KG1 (cell line): ENCODE results near the gene TRAPPC11.
"Not testable (repeated sequence)": the region's sequence is repeated elsewhere in the genome, so short reads cannot be mapped to it uniquely, and the experiment has no call there.

ENCODE experiments used
- DNase-seq: peaks from one replicate; lab custom pipeline; 2025; lab: John Stamatoyannopoulos, UW

Gene TRAPPC11

GRCh38 chr4:183721207-183722081 is 62.4 kb downstream of the TRAPPC11 start:
- DNase-seq: no peak

DNA sequence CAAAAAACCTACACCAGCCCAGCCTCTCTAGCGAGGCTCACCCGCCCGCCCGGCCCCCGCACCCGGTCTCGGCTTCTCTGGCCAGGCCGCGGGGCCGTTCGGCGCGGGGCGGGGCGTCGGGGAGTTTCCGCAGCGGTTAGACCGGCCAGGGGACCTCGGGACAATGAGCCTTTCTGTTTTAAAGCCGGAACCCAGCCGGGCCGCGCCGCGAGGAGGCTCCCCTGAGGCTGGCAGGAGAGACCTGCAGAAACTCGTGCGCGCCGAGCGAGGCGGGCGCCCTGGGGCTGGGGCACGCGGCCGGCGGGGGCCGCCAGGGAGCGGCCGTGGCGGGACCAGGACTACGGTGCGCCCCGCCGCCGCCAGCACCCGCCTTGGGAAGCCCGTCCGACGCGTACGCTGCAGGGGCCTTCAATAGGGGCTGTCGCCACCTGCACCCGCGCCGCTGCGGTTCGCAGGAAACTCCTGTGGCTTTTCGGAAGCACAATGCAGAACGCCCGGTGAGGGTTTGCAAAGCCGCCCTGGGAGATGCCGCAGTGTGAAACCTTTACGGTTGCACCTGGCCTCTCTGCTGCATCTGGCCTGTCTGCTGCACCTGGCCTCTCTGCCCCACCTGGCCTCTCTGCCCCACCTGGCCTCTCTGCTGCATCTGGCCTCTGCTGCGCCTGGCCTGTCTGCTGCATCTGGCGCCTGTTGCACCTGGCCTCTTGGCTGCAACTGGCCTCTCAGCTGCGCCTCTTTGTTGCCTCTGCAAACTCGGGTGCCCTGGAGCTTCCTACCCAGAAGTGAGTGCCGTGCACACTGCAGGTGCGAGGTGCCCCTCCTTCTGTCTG is 63.9 kb downstream of the TRAPPC11 start:
- DNase-seq: no peak

DNA sequence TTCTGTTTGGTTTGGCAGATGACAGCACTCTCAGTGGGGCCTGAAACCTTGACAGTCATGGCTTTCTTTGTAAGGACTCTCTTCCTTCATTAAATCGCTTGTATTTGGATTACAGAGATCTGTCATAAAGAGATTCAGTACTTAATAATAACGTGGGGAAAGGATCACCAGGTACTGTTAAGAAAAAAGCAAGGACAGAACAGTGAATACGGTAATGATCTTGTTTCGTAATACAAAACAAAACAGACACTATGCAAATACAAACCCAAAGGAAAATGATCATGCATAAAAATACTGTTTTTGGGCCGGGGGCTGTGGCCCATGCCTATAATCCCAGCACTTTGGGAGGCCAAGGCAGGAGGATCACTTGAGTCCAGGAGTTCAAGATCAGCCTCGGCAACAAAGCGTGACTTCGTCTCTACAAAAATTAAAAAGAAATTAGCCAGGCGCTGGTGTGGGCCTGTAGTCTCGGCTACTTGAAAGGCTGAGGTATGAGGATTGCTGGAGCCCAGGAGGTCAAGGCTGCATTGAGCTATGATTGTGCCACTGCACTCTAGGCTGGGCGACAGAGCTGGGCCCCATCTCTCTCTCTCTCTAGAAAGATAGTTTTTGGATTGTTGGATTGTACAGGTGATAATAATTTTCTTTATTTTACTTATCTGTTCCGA is 64.6 kb downstream of the TRAPPC11 start:
- DNase-seq: no peak

DNA sequence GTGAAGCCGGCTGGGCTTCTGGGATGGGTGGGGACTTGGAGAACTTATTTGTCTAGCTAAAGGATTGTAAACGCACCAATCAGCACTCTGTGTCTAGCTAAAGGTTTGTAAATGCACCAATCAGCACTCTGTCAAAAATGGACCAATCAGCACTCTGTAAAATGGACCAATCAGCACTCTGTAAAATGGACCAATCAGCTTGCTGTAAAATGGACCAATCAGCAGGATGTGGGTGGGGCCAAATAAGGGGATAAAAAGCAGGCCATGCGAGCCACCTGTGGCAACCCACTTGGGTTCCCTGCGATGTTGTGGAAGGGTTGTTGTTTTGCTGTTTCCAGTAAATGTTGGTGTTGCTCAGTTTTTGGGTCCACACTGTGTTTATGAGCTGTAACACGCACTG is 66.5 kb downstream of the TRAPPC11 start:
- DNase-seq: not testable (repeated sequence)

DNA sequence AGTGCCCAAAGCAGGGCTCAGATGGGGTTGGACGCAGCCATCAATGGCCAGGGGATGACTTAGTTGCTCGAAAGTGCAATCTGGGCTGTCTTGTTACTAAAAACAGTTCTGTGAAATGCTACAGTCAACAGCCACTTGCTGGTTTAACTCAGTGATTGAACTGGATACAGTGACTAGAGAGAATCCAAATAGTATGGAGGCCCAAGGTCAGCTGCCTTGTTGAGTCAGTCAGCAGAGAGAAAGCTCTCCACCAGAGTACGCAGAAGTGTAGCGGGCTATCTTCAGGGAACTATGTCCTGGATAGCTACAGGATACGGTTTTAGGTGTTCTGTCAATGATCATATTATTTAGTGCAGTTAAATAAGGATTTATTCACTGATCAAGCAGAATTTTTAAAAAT is 68.4 kb downstream of the TRAPPC11 start:
- no peak for DNase-seq

DNA sequence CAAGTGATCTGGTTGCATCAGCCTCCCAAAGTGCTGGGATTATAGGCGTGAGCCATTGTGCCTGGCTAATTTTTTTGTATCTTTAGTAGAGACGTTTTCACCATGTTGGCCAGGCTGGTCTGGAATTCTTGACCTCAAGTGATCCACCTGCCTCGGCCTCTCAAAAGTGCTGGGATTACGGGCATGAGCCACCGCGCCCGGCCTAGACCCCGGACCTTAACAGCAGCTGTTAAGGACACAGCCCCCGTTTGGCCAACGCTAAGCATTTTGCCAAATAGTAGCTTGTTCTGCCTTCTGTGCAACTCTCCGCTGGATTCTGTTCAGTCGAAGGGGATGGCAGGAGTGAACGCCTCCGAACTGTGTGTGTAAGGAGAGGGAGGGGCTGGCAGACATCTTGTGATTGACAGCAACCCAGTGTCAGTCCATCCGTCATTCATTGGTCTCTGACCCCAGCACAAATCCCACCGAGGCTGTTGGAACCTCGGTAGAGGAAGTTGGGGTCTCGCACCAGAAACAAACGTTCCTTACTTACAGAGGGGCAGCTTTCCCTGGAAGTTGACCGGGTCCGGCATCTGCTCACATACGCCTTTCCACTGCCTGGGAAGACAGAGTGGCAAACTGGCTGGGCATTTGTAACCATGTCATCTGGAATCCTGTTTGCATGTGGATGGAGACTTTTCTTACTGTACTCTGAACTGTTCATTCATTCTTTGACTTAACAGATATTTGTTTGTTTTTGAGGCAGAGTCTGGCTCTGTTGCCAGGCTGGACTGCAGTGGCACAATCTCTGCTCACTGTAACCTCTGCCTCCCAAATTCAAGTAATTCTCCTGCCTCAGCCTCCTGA is 69.4 kb downstream of the TRAPPC11 start:
- DNase-seq: no peak

DNA sequence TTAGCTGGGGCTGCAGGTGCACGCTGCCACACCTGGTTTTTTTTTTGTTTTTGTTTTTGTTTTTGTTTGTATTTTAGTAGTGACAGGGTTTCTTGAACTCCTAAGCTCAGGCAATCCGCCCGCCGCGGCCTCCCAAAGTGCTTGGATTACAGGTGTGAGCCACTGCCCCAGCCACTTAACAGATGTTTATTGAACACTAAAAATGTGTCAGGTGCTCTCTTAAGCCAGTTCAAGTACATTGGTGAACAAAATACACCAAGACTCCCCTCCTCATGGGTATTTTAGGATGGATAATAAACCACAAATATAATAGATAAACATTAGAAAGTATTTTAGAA is 69.9 kb downstream of the TRAPPC11 start:
- no peak for DNase-seq

GRCh38 chr4:183729430-183730328 is 70.6 kb downstream of the TRAPPC11 start:
- DNase-seq: no peak

- no peak for DNase-seq
These were observed 73.2 kb downstream of the TRAPPC11 start for GRCh38 chr4:183732296-183732695.

DNA sequence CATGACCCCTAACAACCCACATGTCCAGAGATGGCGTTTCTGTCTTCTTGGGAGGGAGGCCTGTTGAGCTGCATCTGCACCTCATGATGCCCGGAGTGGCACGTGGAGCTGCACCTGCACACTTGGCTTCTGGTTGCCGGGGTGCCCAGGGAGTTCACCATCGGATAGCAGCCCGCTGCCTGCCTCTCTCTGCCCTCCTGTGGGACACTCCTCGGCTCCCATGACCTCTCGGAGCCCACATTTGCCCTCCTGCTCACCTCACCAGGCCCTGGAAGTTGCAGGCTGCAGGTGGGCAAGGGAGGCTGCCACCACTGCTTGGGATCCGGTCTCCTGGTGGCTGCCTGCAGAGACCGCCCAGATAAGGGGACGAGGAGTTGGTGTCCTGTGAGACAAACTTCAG is 74.1 kb downstream of the TRAPPC11 start:
- no peak for DNase-seq

- no peak for DNase-seq
These were observed 79.1 kb downstream of the TRAPPC11 start for GRCh38 chr4:183738081-183738673.

DNA sequence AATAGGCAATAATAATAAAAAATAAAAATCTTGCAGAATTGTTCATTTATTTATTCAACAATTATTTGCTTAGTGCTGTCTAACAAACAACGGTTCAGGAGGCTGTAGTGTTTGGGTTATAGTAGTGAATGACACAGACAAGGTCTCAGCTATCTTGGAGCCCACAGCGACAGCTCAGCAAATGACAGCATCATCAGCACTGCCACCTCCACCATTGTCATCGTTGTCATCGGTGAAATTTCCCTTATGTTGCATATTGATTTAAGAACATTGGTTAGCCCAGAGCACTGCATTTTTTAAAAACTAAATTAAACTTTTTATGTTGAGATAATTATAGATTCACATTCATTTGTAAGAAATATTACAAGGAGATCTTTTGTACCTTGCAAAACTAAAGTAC is 79.9 kb downstream of the TRAPPC11 start:
- DNase-seq: no peak

DNA sequence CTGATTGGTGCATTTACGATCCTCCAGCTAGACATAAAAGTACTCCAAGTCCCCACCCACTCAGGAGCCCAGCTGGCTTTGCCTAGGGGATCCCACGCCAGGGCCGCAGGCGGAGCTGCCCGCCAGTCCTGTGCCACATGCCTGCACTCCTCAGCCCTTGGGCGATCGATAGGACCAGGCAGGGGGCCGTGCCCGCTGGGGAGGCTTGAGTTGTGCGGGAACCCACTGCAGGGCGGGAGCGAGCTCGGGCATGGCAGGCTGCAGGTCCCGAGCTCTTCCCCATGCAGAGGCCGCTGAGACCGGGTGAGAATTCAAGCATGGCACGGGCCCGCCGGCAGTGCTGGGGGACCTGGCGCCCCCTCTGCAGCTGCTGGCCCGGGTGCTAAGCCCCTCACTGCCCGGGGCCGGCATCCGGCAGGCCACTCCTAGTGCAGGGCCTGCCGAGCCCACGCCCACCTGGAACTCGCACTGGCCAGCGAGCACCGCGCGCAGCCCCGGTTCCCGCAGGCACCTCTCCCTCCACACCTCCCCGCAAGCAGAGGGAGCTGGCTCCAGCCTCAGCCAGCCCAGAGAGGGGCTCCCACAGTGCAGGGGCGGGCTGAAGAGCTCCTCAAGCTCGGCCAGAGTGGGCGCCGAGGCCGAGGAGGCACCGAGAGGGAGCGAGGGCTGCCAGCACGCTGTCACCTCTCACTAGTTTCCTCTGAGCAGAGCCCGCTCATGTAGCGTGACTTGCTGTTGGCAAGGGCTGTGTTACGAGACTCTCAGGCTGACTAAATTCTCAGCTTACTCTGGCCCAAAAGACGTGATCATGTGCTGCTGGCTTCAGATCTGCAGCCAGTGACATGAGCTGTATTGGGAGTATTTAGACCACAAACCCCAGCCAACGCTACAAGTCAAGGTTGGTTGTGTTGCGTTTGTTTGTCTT is 87.5 kb downstream of the TRAPPC11 start:
- DNase-seq: no peak

DNA sequence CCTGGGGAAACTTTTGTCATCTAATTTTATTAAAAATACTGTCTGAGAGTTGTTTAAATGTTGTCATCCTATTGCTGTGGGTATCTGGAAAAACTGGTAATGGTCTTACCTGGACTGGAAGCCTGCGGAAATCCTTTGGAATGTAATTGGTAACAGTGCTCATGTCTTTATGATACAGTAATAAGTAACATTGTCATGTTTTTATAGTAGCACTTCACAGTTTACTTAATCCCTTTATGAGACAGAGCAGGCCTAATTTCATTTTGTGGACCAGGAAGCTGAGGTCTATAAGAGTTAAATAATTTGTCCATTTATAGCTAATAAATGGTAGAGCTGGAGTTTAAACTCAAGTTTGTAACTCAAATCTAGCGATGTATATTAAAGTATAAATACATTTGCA is 88.3 kb downstream of the TRAPPC11 start:
- no peak for DNase-seq

- no peak for DNase-seq
These were observed 89.0 kb downstream of the TRAPPC11 start for GRCh38 chr4:183747931-183748670.

GRCh38 chr4:183751106-183751505 is 92.0 kb downstream of the TRAPPC11 start:
- no peak for DNase-seq

DNA sequence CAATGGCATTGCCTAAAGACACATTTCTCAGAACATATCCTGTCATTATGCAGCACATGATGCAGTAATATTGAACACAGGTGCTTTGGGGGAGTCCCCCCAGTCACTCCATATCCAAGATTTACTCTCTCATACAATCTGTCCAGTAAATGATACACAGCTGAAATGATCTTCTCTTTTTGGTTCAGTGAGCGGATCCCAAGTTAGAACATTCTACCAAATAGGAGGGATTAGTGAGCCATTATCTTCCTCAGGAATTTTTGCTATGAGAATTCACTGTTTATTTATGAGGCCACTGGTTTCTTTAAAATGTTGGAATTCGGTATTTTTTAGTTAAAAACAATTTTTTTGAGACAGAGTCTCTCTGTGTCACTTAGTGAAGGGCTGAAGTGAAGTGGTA is 96.5 kb downstream of the TRAPPC11 start:
- DNase-seq: no peak

DNA sequence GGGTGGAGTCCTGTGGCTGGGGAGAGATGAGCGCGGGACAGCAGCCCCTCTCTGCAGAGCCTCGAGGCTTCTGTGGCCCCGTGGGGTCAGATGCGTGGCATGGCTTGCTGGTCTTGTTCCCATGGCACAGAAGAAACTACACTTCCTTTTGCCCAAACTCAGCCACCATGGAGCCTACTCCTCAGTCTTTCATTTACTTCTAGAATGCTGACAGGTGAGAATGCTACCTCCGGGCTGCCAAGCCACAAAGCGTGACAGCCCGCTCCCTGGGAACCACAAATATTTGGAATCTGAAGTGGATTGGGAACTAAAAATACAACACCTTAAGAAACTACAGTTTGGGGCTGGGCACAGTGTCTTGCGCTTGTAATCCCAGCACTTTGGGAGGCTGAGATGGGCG is 98.0 kb downstream of the TRAPPC11 start:
- DNase-seq: no peak
